Raji (cell line): Measurements from ENCODE around the gene GJC3.

ENCODE experiments used
- POLR2A ChIP-seq: IDR thresholded peaks from 2 replicates; pipeline ENCODE4 v1.6.1; 2011; ENCODE audit warnings: low read depth, low read length, control low read depth; ENCODE audit not compliant: insufficient read depth

The GJC3 gene

GRCh38 chr7:99928994-99929729, at the start of gene GJC3:
GJC3 (minus strand) TSS chr7:99929620; CDS start chr7:99929620, 0 bp downstream.
- TF ChIP-seq POLR2A: no peak

GRCh38 chr7:99976626-99977025, 47.2 kb upstream of the GJC3 start:
- TF ChIP-seq POLR2A: no peak

GRCh38 chr7:99975782-99976521, 46.5 kb upstream of the GJC3 start, which contains the start of gene AZGP1:
AZGP1 (minus strand) TSS chr7:99976031; CDS start chr7:99976020, 11 bp downstream.
- TF ChIP-seq POLR2A: peak; percentile 54

- TF ChIP-seq POLR2A: no peak
These were observed 45.3 kb upstream of the GJC3 start for GRCh38 chr7:99974681-99975080.

- TF ChIP-seq POLR2A: no peak
These were observed 41.8 kb upstream of the GJC3 start for GRCh38 chr7:99971242-99971641.

- no peak for TF ChIP-seq POLR2A
These were observed 39.9 kb upstream of the GJC3 start for GRCh38 chr7:99969298-99969697.

- no peak for TF ChIP-seq POLR2A
These were observed 29.3 kb upstream of the GJC3 start for GRCh38 chr7:99958564-99959227.

GRCh38 chr7:99955247-99955646, 25.8 kb upstream of the GJC3 start:
- TF ChIP-seq POLR2A: no peak

- TF ChIP-seq POLR2A: no peak
These were observed 24.2 kb upstream of the GJC3 start for GRCh38 chr7:99953649-99954048.

GRCh38 chr7:99949645-99950228, 20.3 kb upstream of the GJC3 start:
- no peak for TF ChIP-seq POLR2A

- no peak for TF ChIP-seq POLR2A
These were observed 18.2 kb upstream of the GJC3 start for GRCh38 chr7:99947608-99948007.

- no peak for TF ChIP-seq POLR2A
These were observed 15.2 kb upstream of the GJC3 start for GRCh38 chr7:99944497-99945070.

GRCh38 chr7:99943641-99944496, 14.4 kb upstream of the GJC3 start:
- TF ChIP-seq POLR2A: no peak

- TF ChIP-seq POLR2A: no peak
These were observed 8.9 kb upstream of the GJC3 start for GRCh38 chr7:99938296-99938695.
